ENCODE measurements around the gene CCK.
A peak's percentile ranks its signal among the peaks of the same experiment; 100 is the strongest.

CCK gene

DNA sequence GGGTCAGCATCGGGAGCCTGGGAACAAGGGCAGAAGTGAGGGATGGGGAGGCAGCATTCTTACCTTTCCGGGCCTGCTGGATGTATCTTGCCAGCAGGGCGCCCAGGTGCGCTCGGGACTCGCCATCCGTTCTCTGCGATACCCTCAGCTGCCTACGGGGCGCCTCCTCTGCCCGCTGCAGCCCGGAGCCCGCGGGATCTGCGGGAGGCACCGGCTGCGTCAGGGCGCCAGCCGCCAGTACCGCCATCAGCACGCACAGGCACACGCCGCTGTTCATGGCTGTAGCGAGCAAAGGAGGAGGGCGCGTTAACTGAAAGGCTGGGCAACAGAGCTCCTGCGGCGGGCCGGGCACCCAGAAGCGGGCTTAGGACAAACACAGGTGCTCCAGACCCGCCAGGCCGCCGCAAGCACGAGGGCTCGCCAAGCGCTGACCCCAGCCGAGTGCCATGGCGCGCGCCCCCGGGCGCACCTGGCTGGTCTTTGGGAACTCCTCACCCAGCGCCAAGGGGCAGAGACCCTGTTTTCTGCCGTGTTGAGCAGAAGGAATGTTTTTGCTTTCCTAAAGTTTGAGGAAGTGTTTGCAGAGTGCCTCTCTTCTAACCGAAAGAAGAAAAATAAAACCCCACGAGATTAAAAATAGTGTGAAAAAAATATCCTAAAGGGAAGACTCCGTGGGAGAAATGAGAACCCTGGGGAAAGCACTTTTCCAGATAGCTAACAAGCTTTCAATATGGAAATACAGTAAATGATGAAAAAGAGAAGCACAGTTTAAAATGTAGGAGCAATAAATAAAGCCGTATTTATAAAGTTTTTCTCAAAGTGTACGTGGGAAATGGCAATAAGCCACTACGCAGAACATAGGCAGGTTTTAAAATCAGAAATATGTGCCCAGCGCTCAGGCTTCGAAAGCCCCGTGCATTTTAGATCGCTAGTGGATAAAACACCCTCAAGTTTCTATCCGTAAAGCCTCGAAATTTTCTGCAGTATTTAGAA is 2.3 kb downstream of the CCK start:
- no peak for TF ChIP-seq CTCF (IDR thresholded peaks at IDR 0.05; ENCODE audit: control insufficient read depth, insufficient read depth, low read depth, low read length, missing control alignments)
- H3K4me3 ChIP-seq (ENCODE audit: control insufficient read depth, low read depth, low read length), result no peak overlapping the region
- DNase-seq (ENCODE audit: low read depth), result no peak

DNA sequence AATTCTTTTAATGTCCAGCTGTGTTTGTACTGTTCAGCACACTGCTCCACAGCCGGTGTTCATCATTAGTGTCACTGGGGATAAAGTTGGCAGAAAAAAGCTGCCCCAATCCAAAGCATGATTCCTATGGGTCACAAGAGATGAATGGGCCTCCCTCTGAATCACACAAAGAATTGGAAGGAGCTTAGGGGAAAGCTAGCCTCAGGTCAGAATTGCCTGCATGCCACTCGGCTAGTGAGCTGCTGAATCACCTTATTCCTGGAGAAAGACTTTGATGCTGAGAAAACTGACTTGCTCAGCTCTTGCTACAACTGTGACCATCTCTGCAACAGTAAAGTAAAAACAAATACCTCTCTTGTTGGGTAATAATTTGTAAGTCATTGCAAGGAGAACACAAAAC is 3.5 kb downstream of the CCK start:
- no peak for TF ChIP-seq CTCF (IDR thresholded peaks at IDR 0.05; ENCODE audit: control insufficient read depth, insufficient read depth, low read depth, low read length, missing control alignments)
- H3K4me3 ChIP-seq (ENCODE audit: control insufficient read depth, low read depth, low read length), result no peak overlapping the region
- DNase-seq (ENCODE audit: low read depth), result peak; percentile 45

DNA sequence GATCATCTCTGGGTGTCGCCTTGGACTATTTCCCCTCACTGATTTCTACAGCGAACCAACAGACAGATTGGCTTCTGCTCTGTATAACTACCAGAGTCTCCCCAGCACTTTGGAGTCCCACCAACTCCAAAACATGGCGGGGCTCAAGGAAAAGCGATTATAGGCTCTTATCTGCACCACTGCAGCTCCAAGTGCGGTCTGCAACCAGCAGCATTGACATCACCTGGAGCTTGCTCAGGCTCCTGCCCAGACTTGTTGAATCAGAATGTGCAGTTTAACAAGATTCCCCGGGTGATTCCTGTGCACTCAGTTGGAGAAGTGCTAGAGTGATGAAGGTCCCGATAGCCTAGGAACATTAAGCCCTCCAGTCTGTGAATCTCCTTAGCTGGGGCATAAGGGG is 9.0 kb downstream of the CCK start:
- no peak for DNase-seq (ENCODE audit: low read depth)
- TF ChIP-seq CTCF (IDR thresholded peaks at IDR 0.05; ENCODE audit: control insufficient read depth, insufficient read depth, low read depth, low read length, missing control alignments), result no peak
- H3K4me3 ChIP-seq (ENCODE audit: control insufficient read depth, low read depth, low read length), result no peak overlapping the region

GRCh38 chr3:42256135-42256819 is 9.7 kb downstream of the CCK start:
- DNase-seq (ENCODE audit: low read depth), result no peak
- no peak for TF ChIP-seq CTCF (IDR thresholded peaks at IDR 0.05; ENCODE audit: control insufficient read depth, insufficient read depth, low read depth, low read length, missing control alignments)
- no peak overlapping the region for H3K4me3 ChIP-seq (ENCODE audit: control insufficient read depth, low read depth, low read length)

DNA sequence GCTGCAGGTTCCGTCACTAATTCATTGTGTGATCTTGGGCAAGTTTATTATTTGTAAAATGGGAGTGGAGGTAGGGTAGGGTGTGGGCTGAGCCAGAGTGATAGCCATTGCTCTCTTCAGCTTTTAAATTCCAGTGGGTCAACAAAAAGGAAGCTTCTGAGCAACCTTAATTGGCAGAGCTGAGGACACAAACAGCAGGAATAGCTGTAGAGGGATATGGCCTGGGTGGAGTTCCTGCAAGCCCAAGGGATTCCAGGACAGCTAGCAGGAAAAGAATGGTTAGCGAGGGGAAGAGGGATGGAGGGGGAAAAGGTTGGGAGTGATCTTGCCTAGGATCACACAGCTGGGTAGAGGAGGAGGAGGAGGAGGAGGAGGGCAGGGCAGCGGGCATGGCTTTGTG is 11.4 kb downstream of the CCK start:
- no peak for DNase-seq (ENCODE audit: low read depth)
- no peak for TF ChIP-seq CTCF (IDR thresholded peaks at IDR 0.05; ENCODE audit: control insufficient read depth, insufficient read depth, low read depth, low read length, missing control alignments)
- no peak overlapping the region for H3K4me3 ChIP-seq (ENCODE audit: control insufficient read depth, low read depth, low read length)

- no peak overlapping the region for H3K4me3 ChIP-seq (ENCODE audit: control insufficient read depth, low read depth, low read length)
- TF ChIP-seq CTCF (IDR thresholded peaks at IDR 0.05; ENCODE audit: control insufficient read depth, insufficient read depth, low read depth, low read length, missing control alignments), result no peak
- no peak for DNase-seq (ENCODE audit: low read depth)
Measured at GRCh38 chr3:42250761-42251160, 15.2 kb downstream of the CCK start.
